ENCODE results near the gene CYBA. TPM values are rescaled to one million over a fixed set of nuclear protein-coding genes. Genes with fewer than 3 reads are reported as not detected.

Gene CYBA
- total RNA-seq, 1 donor from 2014 or later = 48.6 TPM

DNA sequence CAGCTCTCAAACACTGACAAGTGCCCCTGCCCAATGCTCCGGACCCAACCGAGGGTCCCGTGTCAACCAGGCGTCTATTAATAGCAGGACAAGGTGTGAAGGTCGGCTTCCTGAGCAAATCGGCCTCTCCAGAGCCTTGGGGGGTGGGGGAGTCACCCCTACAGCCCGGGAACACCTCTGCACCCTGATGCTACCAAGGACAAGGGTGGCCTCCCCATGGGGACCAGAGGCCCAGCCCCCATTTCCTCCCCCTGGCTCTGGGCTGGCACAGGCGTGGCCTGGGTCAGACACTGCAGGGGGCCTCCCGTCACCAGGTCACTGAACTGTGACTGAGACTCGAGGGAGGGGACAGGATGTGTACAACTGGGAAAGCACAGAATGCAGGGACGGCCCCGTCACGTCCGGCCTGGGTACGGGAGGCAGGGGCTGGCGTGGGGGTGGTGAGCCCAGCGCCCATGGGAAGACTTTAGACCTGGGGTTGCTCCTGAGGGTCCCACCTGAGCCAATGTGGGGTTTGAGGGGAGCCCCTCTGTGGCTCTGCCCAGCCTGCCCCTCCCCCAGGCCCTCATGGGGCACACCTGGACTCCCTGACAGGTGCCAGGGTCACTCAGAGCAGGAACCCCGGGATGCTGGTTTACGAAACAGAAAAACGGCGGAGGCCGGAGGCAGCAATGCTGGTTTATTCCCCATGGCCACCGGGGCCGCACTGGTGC, 579 bp upstream of the CYBA start:
- ATAC-seq (peak; percentile 34), DNase-seq (peak; percentile 67)
- intact Hi-C loops (cut with micrococcal nuclease) = no loop called here

DNA sequence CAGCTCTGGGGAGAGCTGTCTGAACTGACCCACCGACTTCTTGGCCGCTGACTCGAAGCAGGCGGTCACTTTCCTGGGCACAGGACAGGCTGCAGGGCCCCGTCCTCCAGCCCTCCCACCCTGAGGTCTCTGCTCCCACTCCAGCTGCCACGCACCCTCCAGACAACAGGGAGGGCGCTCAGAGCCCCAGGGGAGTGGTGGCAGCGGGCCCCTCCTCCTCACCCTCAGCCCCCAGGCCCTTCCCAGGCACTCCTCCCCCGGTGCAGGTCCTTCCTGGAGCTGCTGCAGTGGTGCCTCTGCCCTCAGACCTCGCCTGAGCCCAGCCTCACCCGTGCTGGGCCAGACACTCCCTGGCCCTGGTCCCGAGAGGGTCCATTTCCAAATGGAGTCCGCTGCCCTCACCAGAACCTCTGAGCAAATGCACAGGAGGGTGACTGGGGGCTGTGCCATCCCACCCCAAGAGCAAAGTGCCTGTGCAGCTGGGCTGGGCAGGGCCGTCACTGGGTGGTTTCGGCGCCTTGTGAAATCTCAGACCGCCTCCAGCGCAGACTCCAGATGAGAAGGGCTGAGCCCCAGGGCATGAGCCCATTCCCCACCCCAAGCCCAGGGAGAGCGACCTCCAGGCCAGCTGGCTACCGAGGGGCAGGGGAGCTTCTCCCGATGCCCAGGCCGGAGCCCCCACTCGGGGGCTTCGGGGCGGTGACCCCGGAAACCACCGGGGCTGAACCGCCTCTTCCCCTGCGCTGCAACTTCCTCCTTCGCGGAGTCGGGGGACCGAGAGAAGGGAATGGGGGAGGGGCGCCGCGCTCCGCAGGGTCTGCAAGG, 717 bp downstream of the CYBA start:
- ATAC-seq (peak; percentile 48), DNase-seq (no peak)
- intact Hi-C loops (cut with micrococcal nuclease) = no loop called here

DNA sequence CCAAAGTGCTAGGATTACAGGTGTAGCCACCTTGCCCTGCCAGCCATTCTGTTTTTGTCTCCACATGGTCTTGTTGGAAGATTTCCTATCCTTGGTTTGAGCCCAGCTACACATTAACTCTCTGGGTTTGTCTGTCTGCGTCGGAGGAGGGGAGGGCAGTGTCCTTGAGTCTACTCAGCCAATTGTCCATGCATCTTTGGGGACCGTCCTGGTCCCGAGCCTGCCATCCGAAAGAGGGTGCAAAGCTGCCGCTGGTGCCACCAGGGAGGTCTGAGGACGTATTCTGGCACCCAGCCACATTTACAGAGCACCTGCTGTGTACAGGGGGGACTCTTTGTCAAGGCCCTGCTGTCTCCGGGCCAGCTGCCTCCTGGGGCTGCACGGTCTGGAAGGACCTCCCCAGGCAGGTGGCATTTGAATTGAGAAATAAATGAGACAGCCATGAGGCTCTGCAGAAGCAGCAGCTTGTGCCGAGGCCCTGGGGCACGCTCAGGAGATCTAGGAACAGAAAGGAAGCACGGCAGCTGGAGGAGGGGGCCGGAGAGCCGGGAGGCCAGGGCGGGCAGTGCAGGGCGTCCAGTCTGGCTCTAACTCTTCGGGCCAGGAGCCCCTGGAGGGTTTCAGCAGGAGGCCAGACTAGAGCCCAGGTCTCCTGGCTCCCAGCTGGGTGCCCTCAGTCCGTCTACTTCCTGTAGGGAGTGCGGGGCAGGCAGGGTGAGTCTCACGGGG, 1.5 kb downstream of the CYBA start:
- DNase-seq (no peak), ATAC-seq (no peak)

DNA sequence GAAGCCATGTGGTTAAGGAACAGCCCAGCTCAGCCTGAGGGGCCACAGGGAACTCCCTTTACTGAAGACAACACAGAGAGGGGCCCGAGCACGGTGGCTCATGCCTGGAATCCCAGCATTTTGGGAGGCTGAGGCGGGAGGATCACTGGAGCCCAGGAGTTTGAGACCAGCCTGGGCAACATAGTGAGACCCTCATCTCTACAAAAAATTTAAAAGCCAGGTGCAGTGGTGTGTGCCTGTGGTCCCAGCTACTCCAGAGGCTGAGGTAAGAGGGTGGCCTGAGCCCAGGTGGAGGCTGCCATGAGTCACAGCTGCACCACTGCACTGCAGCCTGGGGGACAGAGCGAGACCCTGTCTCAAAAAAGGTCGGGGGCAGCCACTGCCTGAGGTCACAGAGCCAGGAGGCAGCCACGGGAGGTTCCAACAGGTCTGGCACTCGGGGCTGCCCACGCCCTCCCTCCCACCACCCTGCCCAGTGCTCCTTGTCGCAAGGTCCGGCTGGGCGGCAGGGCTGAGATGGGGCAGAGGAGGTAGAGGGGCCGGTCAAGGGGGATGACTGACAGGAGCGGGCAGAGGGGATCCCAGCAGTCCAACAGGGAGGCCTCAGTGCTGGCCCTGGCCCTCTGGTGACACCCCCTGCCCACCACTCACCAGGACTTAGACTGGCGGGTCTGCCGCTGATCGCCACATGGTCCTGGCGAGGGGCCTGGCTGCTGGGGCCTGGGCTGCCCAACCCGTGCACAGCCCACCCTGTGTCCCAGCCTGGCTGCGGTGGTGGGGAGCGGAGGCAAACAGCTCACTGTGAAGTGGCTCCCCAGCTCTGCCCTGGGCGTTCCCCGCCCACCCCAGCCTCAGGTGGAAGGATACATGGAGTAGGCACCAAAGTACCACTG, 3.4 kb downstream of the CYBA start:
- intact Hi-C loops (cut with micrococcal nuclease) = no loop called here
- DNase-seq (no peak), ATAC-seq (no peak)

More for the DNA sequence above, 1.5 kb downstream of the CYBA start:
- intact Hi-C loops (cut with micrococcal nuclease) = no loop called here

DNA sequence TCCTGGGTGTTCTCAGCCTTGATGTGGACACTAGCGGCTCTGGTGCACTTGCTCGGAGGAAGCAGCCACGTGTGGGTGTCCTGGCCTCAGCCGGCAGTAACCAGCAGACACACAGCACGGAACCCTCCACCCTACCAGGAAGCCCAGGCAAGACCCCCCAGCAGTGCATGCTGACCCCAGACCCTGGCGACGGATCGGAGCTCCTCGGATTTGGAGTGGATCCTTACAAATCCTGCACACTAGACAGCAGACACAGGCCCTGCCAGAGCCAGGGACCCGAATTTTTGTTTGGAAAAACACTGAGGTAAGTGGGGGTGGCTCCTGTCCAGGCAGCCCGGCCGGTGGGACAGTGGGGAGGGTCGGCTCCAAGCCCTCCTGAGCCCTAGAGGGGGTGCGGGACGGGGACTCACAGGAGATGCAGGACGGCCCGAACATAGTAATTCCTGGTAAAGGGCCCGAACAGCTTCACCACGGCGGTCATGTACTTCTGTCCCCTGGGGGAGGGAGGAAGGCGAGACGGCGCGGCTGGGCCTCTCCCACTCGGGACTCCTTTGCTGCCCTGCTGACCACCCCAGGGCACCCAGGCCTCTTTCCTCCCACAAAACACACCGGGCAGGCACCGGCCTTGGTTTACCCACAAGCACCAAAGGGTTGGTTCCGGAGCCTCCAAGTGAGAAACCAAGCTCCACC, 4.4 kb downstream of the CYBA start:
- ATAC-seq (no peak), DNase-seq (no peak)
- intact Hi-C loops (cut with micrococcal nuclease) = no loop called here

DNA sequence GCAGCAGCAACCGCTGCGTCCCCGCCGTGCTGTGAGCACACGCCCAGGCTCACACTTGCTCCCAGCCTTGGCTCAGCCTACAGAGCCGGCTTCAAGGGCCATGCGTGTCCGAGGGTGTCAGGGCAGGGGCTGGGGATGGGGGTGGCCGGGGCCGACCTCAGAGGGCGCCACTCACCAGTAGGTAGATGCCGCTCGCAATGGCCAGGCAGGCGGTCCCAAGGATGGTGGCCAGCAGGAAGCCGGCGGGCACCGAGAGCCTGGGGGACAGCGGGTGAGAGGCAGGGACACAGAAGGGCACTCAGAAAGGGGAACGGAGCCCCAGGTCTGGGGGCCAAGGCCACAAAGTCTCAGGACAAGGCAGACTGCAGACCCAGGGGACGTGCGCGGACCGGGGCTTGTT, 4.9 kb downstream of the CYBA start:
- no peak for ATAC-seq
- intact Hi-C loops (cut with micrococcal nuclease) = no loop called here
- no peak for DNase-seq

DNA sequence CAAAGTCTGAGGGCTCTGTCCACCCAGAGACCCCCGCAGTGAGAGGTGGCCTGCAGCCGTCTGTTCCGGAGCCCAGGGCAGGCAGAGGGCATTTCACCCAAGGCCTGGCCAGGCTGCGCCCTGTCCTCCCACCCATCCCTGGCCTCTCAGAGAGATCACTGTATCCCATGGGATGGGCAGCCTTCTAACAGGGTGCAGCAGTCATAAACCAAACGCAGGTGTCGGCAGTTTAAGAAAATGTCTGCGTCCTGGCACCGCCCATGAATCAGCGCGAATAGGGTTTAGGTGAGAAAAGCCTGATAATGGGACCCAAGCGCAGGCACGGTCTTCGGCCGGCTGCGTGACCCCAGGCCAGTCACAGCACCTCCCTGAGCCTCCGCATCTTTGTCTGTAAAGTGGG, 5.4 kb downstream of the CYBA start:
- intact Hi-C loops (cut with micrococcal nuclease) = no loop called here
- no peak for DNase-seq
- no peak for ATAC-seq

DNA sequence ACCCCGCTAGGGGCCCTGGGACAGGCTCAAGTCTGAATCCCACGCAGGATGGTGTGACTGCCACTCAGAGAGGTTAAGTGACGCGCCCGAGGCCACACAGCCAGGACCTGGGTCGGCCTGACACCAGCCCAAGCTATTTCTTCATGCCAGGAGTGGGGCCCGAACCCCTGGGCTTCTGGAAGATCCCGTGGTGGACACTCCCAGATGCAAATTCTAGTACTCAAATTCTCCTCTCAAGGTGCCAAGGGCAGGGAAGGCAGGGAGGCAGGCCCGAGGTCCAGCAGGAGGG, 7.3 kb downstream of the CYBA start:
- intact Hi-C loops (cut with micrococcal nuclease) = no loop called here
- DNase-seq = no peak
- ATAC-seq = no peak

DNA sequence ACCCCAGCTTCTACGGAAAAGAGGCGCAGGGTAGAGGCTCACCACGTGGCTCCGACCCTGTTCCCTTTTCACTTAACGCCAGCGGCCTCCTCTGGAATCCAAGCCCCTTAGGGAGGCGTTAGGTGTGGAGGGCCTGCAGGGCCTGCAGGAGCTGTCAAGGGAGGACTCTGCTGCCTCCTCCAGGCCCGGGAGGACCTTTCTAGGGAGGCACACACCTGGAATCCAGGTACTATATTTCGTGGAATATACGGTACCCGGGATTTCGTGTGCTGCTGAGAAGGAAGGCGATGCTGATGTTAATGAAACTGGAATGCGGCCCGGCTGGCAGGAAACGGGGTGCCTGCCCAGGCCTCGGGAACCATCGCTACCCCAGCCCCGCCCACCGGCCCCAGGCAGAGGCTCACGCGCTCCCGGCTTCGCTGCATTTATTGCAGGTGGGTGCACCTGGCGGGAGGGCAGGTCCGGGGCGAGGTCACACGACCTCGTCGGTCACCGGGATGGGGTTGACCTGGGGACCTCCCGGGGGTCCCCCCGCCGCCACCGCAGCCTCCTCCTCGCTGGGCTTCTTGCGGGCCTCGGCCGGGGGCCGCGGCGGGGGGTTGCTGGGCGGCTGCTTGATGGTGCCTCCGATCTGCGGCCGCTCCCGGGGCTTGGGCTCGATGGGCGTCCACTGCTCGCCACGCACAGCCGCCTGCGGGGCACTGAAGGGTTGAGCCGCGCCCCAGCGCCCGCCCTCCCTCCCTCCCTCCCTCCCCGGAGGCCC, 7.8 kb downstream of the CYBA start:
- ATAC-seq (no peak), DNase-seq (no peak)
- intact Hi-C loops (cut with micrococcal nuclease) = no loop called here

DNA sequence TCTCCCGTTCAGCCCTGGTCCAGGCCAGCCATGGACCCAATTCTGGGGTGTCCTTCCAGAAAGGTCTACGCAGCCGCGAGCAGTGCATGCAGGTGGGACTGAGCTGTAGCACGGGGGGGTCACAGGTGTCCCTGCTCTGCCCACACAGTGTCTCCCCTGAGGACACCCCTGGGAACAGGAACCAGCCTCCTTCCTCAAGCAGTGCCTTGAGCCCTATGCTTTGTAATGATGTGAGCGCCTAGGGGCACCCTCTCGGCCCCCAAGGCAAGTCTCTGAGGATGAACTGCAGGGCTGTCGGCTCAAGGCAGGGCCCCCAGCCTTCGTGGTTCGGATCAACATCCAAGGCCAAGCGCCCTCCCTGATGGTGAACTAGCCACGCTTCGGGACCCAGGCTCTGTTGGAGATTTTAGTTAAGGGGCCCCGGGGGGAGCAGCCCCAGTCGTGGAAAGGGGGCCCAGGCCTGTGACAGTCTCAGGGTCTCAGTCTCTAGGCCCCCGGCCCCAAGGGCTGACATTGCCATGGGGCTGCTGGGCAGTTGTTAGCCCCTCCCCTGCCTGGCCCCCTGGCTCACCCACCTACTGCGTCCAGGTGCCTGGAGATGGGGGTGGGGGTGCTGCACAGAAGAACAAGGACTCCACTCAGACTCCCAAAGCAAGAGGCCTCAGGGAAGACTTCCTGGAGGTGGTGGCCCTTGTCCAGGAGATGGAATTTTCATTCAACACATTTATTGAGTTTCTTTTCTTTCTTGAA, 10.2 kb downstream of the CYBA start:
- intact Hi-C loops (cut with micrococcal nuclease) = no loop called here
- DNase-seq = no peak

DNA sequence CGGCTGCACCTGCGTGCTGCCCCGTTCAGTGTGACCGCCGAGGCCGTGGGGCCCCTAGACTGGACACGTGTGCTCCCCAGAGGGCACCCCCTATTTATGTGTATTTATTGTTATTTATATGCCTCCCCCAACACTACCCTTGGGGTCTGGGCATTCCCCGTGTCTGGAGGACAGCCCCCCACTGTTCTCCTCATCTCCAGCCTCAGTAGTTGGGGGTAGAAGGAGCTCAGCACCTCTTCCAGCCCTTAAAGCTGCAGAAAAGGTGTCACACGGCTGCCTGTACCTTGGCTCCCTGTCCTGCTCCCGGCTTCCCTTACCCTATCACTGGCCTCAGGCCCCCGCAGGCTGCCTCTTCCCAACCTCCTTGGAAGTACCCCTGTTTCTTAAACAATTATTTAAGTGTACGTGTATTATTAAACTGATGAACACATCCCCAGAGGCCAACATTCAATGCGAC, 10.8 kb downstream of the CYBA start:
- ATAC-seq = no peak
- intact Hi-C loops (cut with micrococcal nuclease) = no loop called here
- no peak for DNase-seq

More for the DNA sequence above, 10.2 kb downstream of the CYBA start:
- ATAC-seq = no peak

DNA sequence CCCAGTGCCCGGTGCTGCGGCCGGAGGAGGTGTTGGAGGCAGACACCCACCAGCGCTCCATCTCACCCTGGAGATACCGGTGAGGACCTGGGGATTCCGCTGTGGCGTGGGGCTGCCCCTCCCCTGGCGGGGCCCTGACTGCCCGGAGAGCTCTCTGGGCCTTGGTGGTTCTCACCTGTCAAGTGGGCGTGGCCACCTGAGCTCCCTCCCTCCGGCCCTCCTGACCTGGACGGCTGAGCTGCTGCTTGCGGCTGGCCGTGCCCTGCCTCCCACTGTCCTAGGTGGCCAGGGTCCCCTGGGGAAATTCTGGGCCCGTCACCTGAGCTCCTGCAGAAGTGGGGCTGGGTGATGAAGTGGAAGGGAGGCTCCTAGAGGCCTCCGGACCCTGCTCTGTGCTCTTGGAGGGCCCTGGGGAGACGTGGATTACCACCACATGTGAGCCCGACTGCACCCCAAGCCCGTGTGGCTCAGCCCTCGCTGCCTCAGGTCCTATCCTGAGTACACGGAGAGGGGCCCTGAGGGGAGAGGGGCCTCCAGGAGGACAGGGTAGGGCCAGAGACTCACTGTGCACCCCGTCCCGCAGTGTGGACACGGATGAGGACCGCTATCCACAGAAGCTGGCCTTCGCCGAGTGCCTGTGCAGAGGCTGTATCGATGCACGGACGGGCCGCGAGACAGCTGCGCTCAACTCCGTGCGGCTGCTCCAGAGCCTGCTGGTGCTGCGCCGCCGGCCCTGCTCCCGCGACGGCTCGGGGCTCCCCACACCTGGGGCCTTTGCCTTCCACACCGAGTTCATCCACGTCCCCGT, 11.4 kb downstream of the CYBA start:
- no peak for DNase-seq
- ATAC-seq = no peak
- intact Hi-C loops (cut with micrococcal nuclease) = no loop called here

DNA sequence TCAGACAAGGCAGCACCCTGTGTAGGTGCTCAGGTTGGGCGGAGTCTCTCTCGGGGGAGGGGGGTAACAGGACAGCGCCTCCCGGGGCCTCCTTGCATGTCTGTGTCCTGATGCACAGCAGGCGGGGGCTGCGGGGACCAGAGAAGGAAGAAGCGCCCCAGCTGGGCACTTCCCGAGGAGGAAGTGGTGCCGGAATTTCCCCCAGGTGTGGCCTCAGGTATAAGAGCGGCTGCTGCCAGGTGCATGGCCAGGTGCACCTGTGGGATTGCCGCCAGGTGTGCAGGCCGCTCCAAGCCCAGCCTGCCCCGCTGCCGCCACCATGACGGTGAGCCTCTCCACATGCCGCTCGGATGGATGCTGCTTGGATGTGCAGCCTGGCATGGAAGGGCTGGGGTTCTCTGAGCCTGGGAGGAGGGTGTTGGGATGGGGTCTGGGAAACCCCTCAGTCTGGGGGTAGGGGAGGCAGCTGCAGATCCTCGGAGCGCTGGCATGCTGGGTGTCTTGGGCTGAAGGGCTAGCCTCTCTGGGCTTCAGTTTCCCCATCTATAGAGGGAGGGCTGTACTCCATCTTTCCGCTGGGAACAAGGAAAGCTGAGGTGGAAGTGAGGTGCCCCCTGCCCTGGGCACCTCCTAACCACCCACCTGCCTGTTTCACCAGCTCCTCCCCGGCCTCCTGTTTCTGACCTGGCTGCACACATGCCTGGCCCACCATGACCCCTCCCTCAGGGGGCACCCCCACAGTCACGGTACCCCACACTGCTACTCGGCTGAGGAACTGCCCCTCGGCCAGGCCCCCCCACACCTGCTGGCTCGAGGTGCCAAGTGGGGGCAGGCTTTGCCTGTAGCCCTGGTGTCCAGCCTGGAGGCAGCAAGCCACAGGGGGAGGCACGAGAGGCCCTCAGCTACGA, 12.3 kb downstream of the CYBA start, which contains the start of gene IL17C:
IL17C (plus strand) TSS at position 250 of the 908 bp plus-strand sequence; CDS start at position 320, 70 bp downstream.
- ATAC-seq = no peak
- intact Hi-C loops (cut with micrococcal nuclease) = no loop called here
- DNase-seq = no peak

DNA sequence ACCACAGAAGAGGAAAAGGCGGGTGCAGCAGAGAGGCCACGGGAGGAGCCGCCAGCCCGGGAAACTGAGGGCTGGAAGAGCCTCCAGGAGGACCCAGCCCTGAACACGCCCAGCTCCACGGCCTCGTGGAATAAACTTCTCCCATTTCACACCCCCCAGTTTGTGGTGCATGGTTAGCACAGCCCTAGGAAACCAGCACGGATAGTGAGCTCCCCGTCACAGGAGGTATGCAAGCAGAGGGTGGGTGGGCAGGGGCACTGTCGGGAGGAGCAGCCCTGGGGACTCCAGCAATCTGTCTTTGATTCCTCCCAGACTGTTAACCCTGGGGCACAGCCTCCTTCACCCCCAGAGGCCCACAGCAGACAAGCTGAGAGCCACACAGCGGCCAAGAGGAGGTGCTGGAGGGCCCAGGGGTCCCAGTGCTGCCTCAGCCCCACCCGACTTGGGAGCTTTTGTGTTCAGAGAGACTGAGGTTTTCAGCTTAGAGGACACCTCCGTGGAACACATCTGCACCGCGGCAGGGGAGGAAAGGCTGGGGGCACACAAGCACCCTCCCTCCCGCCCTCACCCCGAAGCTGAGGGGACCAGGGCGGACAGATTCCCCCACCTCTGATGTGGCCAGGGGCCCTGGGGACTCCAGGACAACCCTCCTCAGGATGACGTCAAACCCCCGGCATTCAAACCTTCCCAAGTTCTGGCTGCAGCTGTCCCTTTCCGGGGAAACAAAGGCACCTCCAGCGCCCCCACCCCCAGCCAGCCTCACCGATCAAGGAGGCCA, 14.2 kb downstream of the CYBA start:
- ATAC-seq (no peak), DNase-seq (no peak)
- intact Hi-C loops (cut with micrococcal nuclease) = no loop called here
